HEK293 (cell line): ENCODE measurements around the gene EFCAB12.

Experiments used
- GLIS1 ChIP-seq: fragments of 450-650 bp; formaldehyde crosslinking; IDR thresholded peaks from 2 replicates; pipeline ENCODE4 v1.5.1; 2016; ENCODE audit warnings: missing biosample characterization, missing genetic modification characterization
- HOXD13 ChIP-seq: sonication (generic); formaldehyde crosslinking; IDR thresholded peaks from 2 replicates; pipeline ENCODE4 v1.8.0; 2022; ENCODE audit warnings: missing genetic modification reagents, borderline replicate concordance
- INSM2 ChIP-seq: fragments of 450-650 bp; formaldehyde crosslinking; IDR thresholded peaks from 2 replicates; pipeline ENCODE4 v1.5.1; 2016; ENCODE audit warnings: missing biosample characterization, missing genetic modification characterization
- KLF1 ChIP-seq: fragments of 450-650 bp; formaldehyde crosslinking; IDR thresholded peaks from 2 replicates; pipeline ENCODE4 v1.5.1; 2016; ENCODE audit warnings: missing biosample characterization, missing genetic modification characterization
- KLF16 ChIP-seq: fragments of 450-650 bp; formaldehyde crosslinking; IDR thresholded peaks from 2 replicates; pipeline ENCODE4 v1.5.1; 2017; ENCODE audit warnings: missing biosample characterization, missing genetic modification characterization
- KLF8 ChIP-seq: fragments of 450-650 bp; formaldehyde crosslinking; IDR thresholded peaks from 2 replicates; pipeline ENCODE4 v1.5.1; 2016; ENCODE audit warnings: missing biosample characterization, missing genetic modification characterization
- YY2 ChIP-seq: fragments of 450-650 bp; formaldehyde crosslinking; IDR thresholded peaks from 2 replicates; pipeline ENCODE4 v1.5.1; 2016; ENCODE audit warnings: missing biosample characterization, missing genetic modification characterization
- ZBTB17 ChIP-seq: fragments of 450-650 bp; formaldehyde crosslinking; IDR thresholded peaks from 2 replicates; pipeline ENCODE4 v1.5.1; 2016; ENCODE audit warnings: missing biosample characterization, missing genetic modification characterization
- ZBTB20 ChIP-seq: fragments of 450-650 bp; formaldehyde crosslinking; IDR thresholded peaks from 2 replicates; pipeline ENCODE4 v1.5.1; 2016; ENCODE audit warnings: missing biosample characterization, missing genetic modification characterization
- ZBTB7A ChIP-seq: fragments of 450-650 bp; formaldehyde crosslinking; IDR thresholded peaks from 2 replicates; pipeline ENCODE4 v1.5.1; 2016; ENCODE audit warnings: low read depth, missing biosample characterization, missing genetic modification characterization
- ZFHX2 ChIP-seq: fragments of 450-650 bp; formaldehyde crosslinking; conservative IDR thresholded peaks from 2 replicates; pipeline ENCODE4 v1.5.1; 2016; ENCODE audit warnings: missing biosample characterization, missing genetic modification characterization
- ZFP3 ChIP-seq: fragments of 450-650 bp; formaldehyde crosslinking; IDR thresholded peaks from 2 replicates; pipeline ENCODE4 v1.5.1; 2016; ENCODE audit warnings: low read depth, missing biosample characterization, missing genetic modification characterization
- ZNF114 ChIP-seq: fragments of 450-650 bp; formaldehyde crosslinking; IDR thresholded peaks from 2 replicates; pipeline ENCODE4 v1.5.0; 2017; ENCODE audit warnings: missing biosample characterization, missing genetic modification characterization
- ZNF133 ChIP-seq: fragments of 450-650 bp; formaldehyde crosslinking; IDR thresholded peaks from 2 replicates; pipeline ENCODE4 v1.5.1; 2016; ENCODE audit warnings: missing biosample characterization, missing genetic modification characterization
- ZNF138 ChIP-seq: fragments of 450-650 bp; formaldehyde crosslinking; IDR thresholded peaks from 2 replicates; pipeline ENCODE4 v1.5.1; 2016; ENCODE audit warnings: missing biosample characterization, missing genetic modification characterization, borderline replicate concordance
- ZNF140 ChIP-seq: fragments of 450-650 bp; formaldehyde crosslinking; IDR thresholded peaks from 2 replicates; pipeline ENCODE4 v1.5.1; 2016; ENCODE audit warnings: missing biosample characterization, missing genetic modification characterization
- ZNF148 ChIP-seq: fragments of 450-650 bp; formaldehyde crosslinking; IDR thresholded peaks from 2 replicates; pipeline ENCODE4 v1.5.0; 2017; ENCODE audit warnings: missing biosample characterization, missing genetic modification characterization, borderline replicate concordance
- ZNF175 ChIP-seq: fragments of 450-650 bp; formaldehyde crosslinking; IDR thresholded peaks from 2 replicates; pipeline ENCODE4 v1.5.1; 2016; ENCODE audit warnings: missing biosample characterization, missing genetic modification characterization
- ZNF19 ChIP-seq: fragments of 450-650 bp; formaldehyde crosslinking; IDR thresholded peaks from 2 replicates; pipeline ENCODE4; 2016; ENCODE audit warnings: missing biosample characterization, missing genetic modification characterization, low read depth
- ZNF248 ChIP-seq: fragments of 450-650 bp; formaldehyde crosslinking; IDR thresholded peaks from 2 replicates; pipeline ENCODE4 v1.5.1; 2017; ENCODE audit warnings: missing biosample characterization, missing genetic modification characterization
- ZNF354C ChIP-seq: fragments of 450-650 bp; formaldehyde crosslinking; IDR thresholded peaks from 2 replicates; pipeline ENCODE4 v1.5.1; 2016; ENCODE audit warnings: missing biosample characterization, missing genetic modification characterization, low read depth, borderline replicate concordance
- ZNF37A ChIP-seq: fragments of 450-650 bp; IDR thresholded peaks from 2 replicates; pipeline ENCODE4 v1.5.1; 2018; ENCODE audit warnings: missing biosample characterization, missing genetic modification characterization
- ZNF394 ChIP-seq: fragments of 450-650 bp; formaldehyde crosslinking; IDR thresholded peaks from 2 replicates; pipeline ENCODE4 v1.5.1; 2016; ENCODE audit warnings: missing biosample characterization, missing genetic modification characterization, mild to moderate bottlenecking, moderate library complexity, borderline replicate concordance
- ZNF433 ChIP-seq: fragments of 450-650 bp; formaldehyde crosslinking; IDR thresholded peaks from 2 replicates; pipeline ENCODE4 v1.5.1; 2016; ENCODE audit warnings: missing biosample characterization, missing genetic modification characterization, low read depth
- ZNF48 ChIP-seq: fragments of 450-650 bp; formaldehyde crosslinking; IDR thresholded peaks from 2 replicates; pipeline ENCODE4 v1.5.1; 2016; ENCODE audit warnings: missing biosample characterization, missing genetic modification characterization
- ZNF488 ChIP-seq: fragments of 450-650 bp; formaldehyde crosslinking; IDR thresholded peaks from 2 replicates; pipeline ENCODE4 v1.5.1; 2016; ENCODE audit warnings: missing biosample characterization, missing genetic modification characterization
- ZNF514 ChIP-seq: fragments of 450-650 bp; formaldehyde crosslinking; IDR thresholded peaks from 2 replicates; pipeline ENCODE4 v1.5.1; 2016; ENCODE audit warnings: missing biosample characterization, missing genetic modification characterization
- ZNF626 ChIP-seq: fragments of 450-650 bp; sonication (Bioruptor Pico); formaldehyde crosslinking; IDR thresholded peaks from 2 replicates; pipeline ENCODE4 v1.5.1; 2018; ENCODE audit warnings: missing biosample characterization, missing genetic modification characterization, inconsistent platforms
- ZNF629 ChIP-seq: fragments of 450-650 bp; formaldehyde crosslinking; IDR thresholded peaks from 2 replicates; pipeline ENCODE4 v1.5.1; 2017; ENCODE audit warnings: missing biosample characterization, missing genetic modification characterization
- ZNF664 ChIP-seq: fragments of 450-650 bp; formaldehyde crosslinking; IDR thresholded peaks from 2 replicates; pipeline ENCODE4 v1.5.1; 2016; ENCODE audit warnings: missing biosample characterization, missing genetic modification characterization
- ZNF677 ChIP-seq: fragments of 450-650 bp; IDR thresholded peaks from 2 replicates; pipeline ENCODE4 v1.5.0; 2018; ENCODE audit warnings: missing biosample characterization, mild to moderate bottlenecking, missing genetic modification characterization, moderate library complexity
- ZNF830 ChIP-seq: fragments of 450-650 bp; IDR thresholded peaks from 2 replicates; pipeline ENCODE4 v1.5.0; 2018; ENCODE audit warnings: missing biosample characterization, missing genetic modification characterization, low read depth, mild to moderate bottlenecking, moderate library complexity
- TF ChIP-seq, protein P1 (sequence below): fragments of 450-650 bp; formaldehyde crosslinking; IDR thresholded peaks from 2 replicates; pipeline ENCODE4 v1.5.1; 2016; ENCODE audit warnings: missing biosample characterization, missing genetic modification characterization
- TF ChIP-seq, protein P2 (sequence below): fragments of 450-650 bp; formaldehyde crosslinking; IDR thresholded peaks from 2 replicates; pipeline ENCODE4 v1.5.1; 2016; ENCODE audit warnings: missing biosample characterization, missing genetic modification characterization

The EFCAB12 gene

DNA sequence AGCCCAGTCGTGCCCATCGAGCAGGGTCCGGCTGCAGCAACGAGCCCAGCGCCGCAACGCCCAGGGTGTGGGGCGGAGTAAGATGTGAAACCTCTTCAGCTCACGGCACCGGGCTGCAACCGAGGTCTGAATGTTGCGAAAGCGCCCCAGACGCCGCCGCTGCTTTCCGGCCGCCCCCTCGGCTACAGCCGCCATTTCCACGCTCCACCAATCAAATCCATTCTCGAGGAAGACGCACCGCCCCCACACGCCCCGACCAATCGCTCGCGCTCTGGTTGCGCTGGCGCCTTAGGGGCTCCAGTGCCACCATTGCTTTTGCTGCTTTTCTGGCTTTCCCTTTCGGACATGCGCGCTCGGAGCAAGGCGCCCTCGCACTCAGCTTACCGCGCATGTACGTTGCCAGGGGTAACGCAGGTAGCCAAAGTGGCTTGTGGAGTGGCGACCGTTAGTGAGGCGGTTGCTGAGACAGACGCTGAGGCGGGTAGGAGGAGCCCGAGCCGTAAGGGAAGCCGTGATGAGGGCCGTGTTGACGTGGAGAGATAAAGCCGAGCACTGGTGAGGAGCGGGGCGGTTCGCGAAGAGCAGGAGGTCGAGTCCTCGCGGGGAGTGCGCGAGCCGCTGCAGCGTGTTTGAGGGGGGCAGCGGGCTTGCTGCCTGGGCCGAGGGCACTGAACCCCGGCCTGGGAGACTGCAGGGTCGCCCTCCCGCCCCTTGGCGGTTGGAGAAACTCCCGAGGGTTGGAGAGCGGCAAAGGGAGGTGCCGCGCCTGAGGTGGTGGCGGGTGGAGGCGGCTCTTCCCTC is 11.6 kb upstream of the EFCAB12 start, which contains the start of the genes IFT122 and MBD4 (continued):
- TF ChIP-seq ZNF148 (tag by site-specific recombination) (no peak), GLIS1 (tag by site-specific recombination) (peak; percentile 72), ZNF629 (peak; percentile 76), ZNF433 (tag by site-specific recombination) (no peak), ZNF138 (tag by site-specific recombination) (no peak), HOXD13 (CRISPR knock-in tag) (no peak), ZNF140 (no peak), ZNF830 (tag by site-specific recombination) (no peak), ZNF664 (no peak), ZNF48 (tag by site-specific recombination) (0 out of 2 replicates have a peak, but pooled peaks have one; percentile 45), YY2 (tag by site-specific recombination) (peak; percentile 73), ZBTB17 (tag by site-specific recombination) (peak; percentile 83), ZNF114 (tag by site-specific recombination) (no peak), ZFP3 (tag by site-specific recombination) (no peak), ZNF248 (tag by site-specific recombination) (no peak), ZNF394 (tag by site-specific recombination) (peak; percentile 67), KLF1 (tag by site-specific recombination) (peak; percentile 68), ZNF175 (no peak), ZNF19 (tag by site-specific recombination) (no peak), ZNF677 (tag by site-specific recombination) (no peak), ZBTB20 (peak; percentile 74; the same call in 1 of the 2 replicates), ZNF514 (tag by site-specific recombination) (no peak), ZNF37A (tag by site-specific recombination) (no peak), ZNF626 (no peak), ZFHX2 (tag by site-specific recombination) (peak; percentile 61), KLF8 (peak; percentile 78), ZBTB7A (tag by site-specific recombination) (no peak), ZNF488 (tag by site-specific recombination) (no peak), INSM2 (tag by site-specific recombination) (peak; percentile 38; the same call in 1 of the 2 replicates), ZNF354C (tag by site-specific recombination) (no peak), KLF16 (tag by site-specific recombination) (peak; percentile 82), ZNF133 (tag by site-specific recombination) (no peak)
- TF ChIP-seq, protein P1, sequence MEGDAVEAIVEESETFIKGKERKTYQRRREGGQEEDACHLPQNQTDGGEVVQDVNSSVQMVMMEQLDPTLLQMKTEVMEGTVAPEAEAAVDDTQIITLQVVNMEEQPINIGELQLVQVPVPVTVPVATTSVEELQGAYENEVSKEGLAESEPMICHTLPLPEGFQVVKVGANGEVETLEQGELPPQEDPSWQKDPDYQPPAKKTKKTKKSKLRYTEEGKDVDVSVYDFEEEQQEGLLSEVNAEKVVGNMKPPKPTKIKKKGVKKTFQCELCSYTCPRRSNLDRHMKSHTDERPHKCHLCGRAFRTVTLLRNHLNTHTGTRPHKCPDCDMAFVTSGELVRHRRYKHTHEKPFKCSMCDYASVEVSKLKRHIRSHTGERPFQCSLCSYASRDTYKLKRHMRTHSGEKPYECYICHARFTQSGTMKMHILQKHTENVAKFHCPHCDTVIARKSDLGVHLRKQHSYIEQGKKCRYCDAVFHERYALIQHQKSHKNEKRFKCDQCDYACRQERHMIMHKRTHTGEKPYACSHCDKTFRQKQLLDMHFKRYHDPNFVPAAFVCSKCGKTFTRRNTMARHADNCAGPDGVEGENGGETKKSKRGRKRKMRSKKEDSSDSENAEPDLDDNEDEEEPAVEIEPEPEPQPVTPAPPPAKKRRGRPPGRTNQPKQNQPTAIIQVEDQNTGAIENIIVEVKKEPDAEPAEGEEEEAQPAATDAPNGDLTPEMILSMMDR (tag by site-specific recombination) = peak; percentile 23; the same call in 1 of the 2 replicates
- TF ChIP-seq, protein P2, sequence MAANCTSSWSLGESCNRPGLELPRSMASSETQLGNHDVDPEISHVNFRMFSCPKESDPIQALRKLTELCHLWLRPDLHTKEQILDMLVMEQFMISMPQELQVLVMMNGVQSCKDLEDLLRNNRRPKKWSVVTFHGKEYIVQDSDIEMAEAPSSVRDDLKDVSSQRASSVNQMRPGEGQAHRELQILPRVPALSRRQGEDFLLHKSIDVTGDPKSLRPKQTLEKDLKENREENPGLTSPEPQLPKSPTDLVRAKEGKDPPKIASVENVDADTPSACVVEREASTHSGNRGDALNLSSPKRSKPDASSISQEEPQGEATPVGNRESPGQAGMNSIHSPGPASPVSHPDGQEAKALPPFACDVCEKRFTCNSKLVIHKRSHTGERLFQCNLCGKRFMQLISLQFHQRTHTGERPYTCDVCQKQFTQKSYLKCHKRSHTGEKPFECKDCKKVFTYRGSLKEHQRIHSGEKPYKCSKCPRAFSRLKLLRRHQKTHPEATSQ (tag by site-specific recombination) = peak; percentile 68; the same call in 1 of the 2 replicates
